B cell (primary cell): ENCODE data around the gene PFN1. TPM values are rescaled to one million over a fixed set of nuclear protein-coding genes. Genes with fewer than 3 reads are reported as not detected.

Experiments used
- ATAC-seq: fragments of 200-7000 bp; cut with Tn5 transposase; one replicate; pipeline ENCODE4 v1.10.0; 2021; ENCODE audit warnings: low read depth, mild to moderate bottlenecking, moderate number of reproducible peaks, moderate library complexity
- CTCF ChIA-PET: fragments of 350-600 bp; sonication (Branson Sonifier 250); formaldehyde crosslinking; loops from one replicate; lab custom pipeline; 2021; ENCODE audit warnings: antibody characterized with exemption, inconsistent platforms; lab: Charles Lee
- POLR2A ChIA-PET: fragments of 350-600 bp; sonication (Branson Sonifier 250); formaldehyde crosslinking; loops from one replicate; lab custom pipeline; 2021; ENCODE audit warnings: antibody characterized with exemption; lab: Charles Lee
- DNase-seq: peaks from one replicate; pipeline ENCODE4 v3.0.0; 2013
- H2AFZ ChIP-seq: 2 replicates; pipeline ENCODE4 v1.6.1; 2012; ENCODE audit warnings: mild to moderate bottlenecking, low read depth, low read length; ENCODE audit not compliant: insufficient read depth, poor library complexity, severe bottlenecking
- H3K27ac ChIP-seq, 2 donors: 1 replicate in 1 of 2; 2 replicates in 1 of 2; pipeline ENCODE4 v1.5.1; 2012 to 2013; ENCODE audit warnings: low read length in 2 of 2, mild to moderate bottlenecking in 2 of 2, moderate library complexity in 1 of 2
- H3K27me3 ChIP-seq, 4 experiments: fragments of 200-600 bp in 1 of 4; sonication (generic) in 1 of 4; replicated peaks in 1 of 4; 1 replicate in 2 of 4; 2 replicates in 2 of 4; pipeline versions ENCODE4 v1.6.1 to v1.7.0; 2013 to 2016; ENCODE audit warnings: low read length in 3 of 4, mild to moderate bottlenecking in 2 of 4, mixed read lengths in 1 of 4, moderate library complexity in 1 of 4; ENCODE audit not compliant: insufficient read depth in 4 of 4, control insufficient read depth in 3 of 4; ENCODE audit errors: control extremely low read depth in 1 of 4
- H3K36me3 ChIP-seq, 2 experiments: replicated peaks in 1 of 2; 1 replicate in 1 of 2; 2 replicates in 1 of 2; pipeline versions ENCODE4 v1.6.1 to v1.7.1; 2013; ENCODE audit warnings: low read length in 1 of 2; ENCODE audit not compliant: insufficient read depth in 2 of 2, control insufficient read depth in 1 of 2; ENCODE audit errors: control extremely low read depth in 1 of 2, extremely low read depth in 1 of 2
- H3K4me1 ChIP-seq, 2 donors: fragments of 200-600 bp in 1 of 2; sonication (generic) in 1 of 2; 1 replicate in 1 of 2; 2 replicates in 1 of 2; pipeline versions ENCODE4 v1.5.1 to v1.6.1; 2013 to 2017; ENCODE audit warnings: low read length in 2 of 2; ENCODE audit not compliant: control insufficient read depth in 2 of 2, insufficient read depth in 2 of 2
- H3K4me2 ChIP-seq: replicated peaks from 2 replicates; pipeline ENCODE3; 2012; ENCODE audit warnings: mild to moderate bottlenecking, low read depth, low read length; ENCODE audit not compliant: poor library complexity, severe bottlenecking
- H3K4me3 ChIP-seq, 5 experiments: fragments of 200-600 bp in 1 of 5; sonication (generic) in 1 of 5; 1 replicate in 3 of 5; 2 replicates in 2 of 5; pipeline versions ENCODE4 v1.5.1 to v1.7.0; 2011 to 2016; ENCODE audit warnings: low read length in 4 of 5, mild to moderate bottlenecking in 4 of 5, low read depth in 2 of 5, control low read depth in 1 of 5, moderate library complexity in 1 of 5; ENCODE audit not compliant: insufficient read depth in 1 of 5; ENCODE audit errors: control extremely low read depth in 1 of 5, extremely low read depth in 1 of 5
- H3K79me2 ChIP-seq: fragments of 200-600 bp; sonication (generic); one replicate; pipeline ENCODE4 v1.6.0; 2016; ENCODE audit warnings: low read length; ENCODE audit not compliant: control insufficient read depth, insufficient read depth
- H3K9ac ChIP-seq: fragments of 200-600 bp; sonication (generic); 2 replicates; pipeline ENCODE4 v1.6.1; 2017; ENCODE audit warnings: mild to moderate bottlenecking, low read length, moderate library complexity
- H3K9me3 ChIP-seq, 3 donors: one replicate each; pipeline versions ENCODE4 v1.6.1 to v1.7.1; 2013; ENCODE audit warnings: low read length in 2 of 3; ENCODE audit not compliant: control insufficient read depth in 2 of 3, insufficient read depth in 1 of 3; ENCODE audit errors: control extremely low read depth in 1 of 3
- H4K20me1 ChIP-seq: 2 replicates; pipeline ENCODE4 v1.6.0; 2012; ENCODE audit warnings: mild to moderate bottlenecking, low read length; ENCODE audit not compliant: insufficient read depth, control insufficient read depth, poor library complexity, severe bottlenecking
- H3K27ac Mint-ChIP-seq: one replicate; pipeline ENCODE4 v1.8.0; 2021; ENCODE audit warnings: mixed read lengths
- H3K27me3 Mint-ChIP-seq: one replicate; pipeline ENCODE4 v1.8.0; 2021; ENCODE audit warnings: mixed read lengths
- H3K4me1 Mint-ChIP-seq: one replicate; pipeline ENCODE4 v1.8.0; 2021; ENCODE audit warnings: mixed read lengths
- H3K4me3 Mint-ChIP-seq: one replicate; pipeline ENCODE4 v1.8.0; 2021; ENCODE audit warnings: mixed read lengths
- H3K9me3 Mint-ChIP-seq: one replicate; pipeline ENCODE4 v1.8.0; 2022; ENCODE audit warnings: mixed read lengths; ENCODE audit not compliant: insufficient read depth
- CTCF ChIP-seq: fragments of 200-600 bp; IDR thresholded peaks from one replicate; pipeline ENCODE4 v1.8.0; 2022; ENCODE audit warnings: antibody characterized with exemption, mild to moderate bottlenecking
- EZH2 ChIP-seq: IDR thresholded peaks from 2 replicates; pipeline ENCODE4 v1.6.1; 2012; ENCODE audit warnings: borderline replicate concordance, low read depth, mild to moderate bottlenecking, moderate library complexity, low read length; ENCODE audit not compliant: insufficient read depth, poor library complexity, severe bottlenecking
- WGBS: methylation state at CpG from one replicate; pipeline ENCODE4 v1.1.5; 2013; ENCODE audit warnings: missing lambda C conversion rate; ENCODE audit not compliant: insufficient coverage; 5-methylcytosine and 5-hydroxymethylcytosine counted together
- intact Hi-C: fragments of 100-400 bp; cut with micrococcal nuclease; formaldehyde crosslinking; loops from one replicate; pipeline ENCODE4 v1.10.0; 2022
- polyA plus RNA-seq: library from polyadenylated mRNA; depleted of rRNA; stranded (reverse); fragments of >200 nt; gene quantifications from 2 replicates; pipeline ENCODE4 v1.2.3, GENCODE V29; 2012
- total RNA-seq, 2 donors: library from RNA; stranded (reverse); fragments of 120-200 nt in 1 of 2; gene quantifications; 1 replicate in 1 of 2; 2 replicates in 1 of 2; pipeline versions ENCODE4 v1.2.3 to v1.2.4, GENCODE V29; 2013 to 2022

The PFN1 gene
- total and polyA plus RNA-seq, 2 donors (not counting 1 experiment from before 2014, with no cell fraction given) = 330 to 609 TPM

DNA sequence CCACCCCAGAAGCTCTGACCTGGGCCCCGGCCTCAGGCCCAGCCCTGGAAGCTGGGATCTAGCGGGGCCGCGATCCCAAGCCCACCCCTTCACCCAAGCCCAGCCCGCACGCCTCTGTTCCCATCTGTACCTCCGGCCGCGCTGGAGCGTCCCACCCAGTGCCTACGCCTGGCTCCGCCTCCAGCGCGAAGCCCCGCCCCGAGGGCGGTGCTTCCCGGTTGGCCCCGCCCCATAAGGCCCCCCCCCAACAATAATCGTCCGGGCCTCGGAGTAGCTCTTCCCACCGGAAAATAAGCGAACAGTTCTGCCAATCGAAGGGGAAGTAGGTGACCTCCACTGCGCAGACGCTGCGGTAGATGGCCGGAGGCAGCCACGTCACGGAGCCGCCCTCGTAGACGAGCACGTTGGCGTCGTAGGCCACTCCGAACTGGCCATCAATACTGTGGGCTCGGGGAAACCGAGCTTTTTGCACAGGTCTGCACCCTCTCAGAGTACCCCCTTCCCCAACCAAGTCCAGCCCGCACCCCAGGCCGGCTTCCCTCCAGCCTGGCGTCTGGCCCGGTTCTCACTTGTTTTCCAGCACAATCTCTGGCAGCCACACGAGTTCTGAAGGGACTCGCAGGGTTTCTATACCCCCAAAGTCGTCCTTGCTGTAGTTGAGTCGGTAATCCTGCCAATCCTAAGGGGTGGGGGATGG lies 46.5 kb downstream of the PFN1 start:
- peaks cover 0 to 25% (median 0%) of the 10 kb centered on the region in 3 donors for H3K9me3 ChIP-seq
- H4K20me1 ChIP-seq = no peaks in the 10 kb centered on the region
- Mint-ChIP-seq H3K4me1 (peaks cover 48% of the 10 kb centered on the region), H3K27ac (peak overlapping the region; percentile 72), H3K4me3 (peak overlapping the region; percentile 93), H3K27me3 (peaks cover 7% of the 10 kb centered on the region), H3K9me3 (no peaks in the 10 kb centered on the region)
- DNase-seq (peak; percentile 68), ATAC-seq (no peak)
- H3K79me2 ChIP-seq = no peaks in the 10 kb centered on the region
- 40% methylated on average over 45 of the region's 48 CpGs for WGBS
- H3K4me3 ChIP-seq = peak overlapping the region in 4 of 5 experiments; percentile 9 to 67 (median 44)
- peaks cover 0 to 30% (median 11%) of the 10 kb centered on the region in 4 experiments for H3K27me3 ChIP-seq
- H3K4me1 ChIP-seq = peaks cover 45 to 53% of the 10 kb centered on the region in 2 donors
- intact Hi-C loops = loop anchor here (5.0 kb wide), 1 partner anchor 334 kb away; no protein-coding TSS in a partner anchor
- CTCF ChIA-PET = interaction anchor here (1.0 to 4.0 kb wide), 7 partner anchors 38 to 483 kb away, joined by 3 to 15 read pairs (median 6); partner anchors contain the start of genes GLTPD2, RNF167, SLC25A11 and SPAG7
- peak overlapping the region; percentile 68 for H3K9ac ChIP-seq
- POLR2A ChIA-PET = interaction anchor here (1.9 to 2.0 kb wide), 2 partner anchors 38 to 65 kb away, joined by 5 read pairs; partner anchors contain the start of genes RNF167, SLC25A11 and SPAG7
- peak overlapping the region; percentile 98 for H3K4me2 ChIP-seq
- peaks cover 0 to 3% of the 10 kb centered on the region in 2 experiments for H3K36me3 ChIP-seq
- TF ChIP-seq CTCF = no peak
- no peak for TF ChIP-seq EZH2
- no peak overlapping the region for H2AFZ ChIP-seq
- peak overlapping the region; percentile 28 to 53 for H3K27ac ChIP-seq
